ENCODE measurements around the gene PPM1B.
"Not testable (repeated sequence)": the region's sequence is repeated elsewhere in the genome, so short reads cannot be mapped to it uniquely, and the experiment has no call there.

GRCh38 chr2:44171442-44171841 lies 2.8 kb downstream of the PPM1B start:
- TF ChIP-seq CTCF (conservative IDR thresholded peaks at IDR 0.05; ENCODE audit: low read depth, low read length); EZH2 (IDR thresholded peaks at IDR 0.05; ENCODE audit: borderline replicate concordance, low read depth, low read length, poor library complexity, severe bottlenecking): not testable (repeated sequence)

All from A673 (cell line).